ENCODE measurements around the gene RGS10.

RGS10 gene

DNA sequence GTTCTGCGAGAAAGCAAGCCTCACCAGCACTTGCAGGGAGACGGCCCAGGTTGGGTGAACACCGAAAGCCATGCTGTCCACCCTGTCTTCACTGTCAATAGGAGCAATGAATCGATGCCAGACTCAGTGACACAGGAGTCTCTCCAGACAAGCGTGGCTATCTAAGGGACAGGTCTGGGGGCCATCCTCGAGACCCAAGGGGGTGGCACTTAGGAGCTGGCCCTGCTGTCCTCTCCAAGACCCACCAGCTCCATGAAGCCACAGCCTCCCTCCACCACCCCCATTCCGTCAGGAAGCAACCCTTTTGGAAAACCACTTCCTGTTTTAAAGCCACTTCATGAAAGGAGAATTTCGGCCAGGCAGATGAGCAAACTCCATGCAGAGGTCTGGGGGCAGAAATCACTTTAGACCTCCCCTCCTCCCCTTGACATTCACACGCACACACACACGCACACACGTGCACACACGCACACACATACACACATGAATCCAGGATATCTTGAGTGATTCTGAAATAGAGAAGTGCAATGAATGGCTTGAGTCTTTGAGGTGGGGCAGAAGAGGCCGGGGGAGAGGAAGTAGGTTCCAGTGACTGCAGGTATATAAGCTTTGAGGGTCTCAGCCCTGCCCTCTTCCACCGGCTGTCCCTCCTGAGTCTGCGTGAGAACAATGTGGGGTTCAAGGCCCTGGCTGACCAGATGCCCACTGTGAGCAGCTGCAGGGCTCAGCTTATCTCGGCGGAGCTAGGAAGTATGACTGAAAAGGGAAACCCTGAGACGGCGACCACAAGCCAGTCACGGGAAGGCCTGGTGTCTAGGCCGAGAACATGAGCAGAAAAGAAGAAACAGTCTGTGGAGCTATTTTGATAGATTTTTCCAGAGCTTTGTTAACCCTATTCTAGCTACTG, 25.0 kb downstream of the RGS10 start:
- FAIRE-seq: no peak

DNA sequence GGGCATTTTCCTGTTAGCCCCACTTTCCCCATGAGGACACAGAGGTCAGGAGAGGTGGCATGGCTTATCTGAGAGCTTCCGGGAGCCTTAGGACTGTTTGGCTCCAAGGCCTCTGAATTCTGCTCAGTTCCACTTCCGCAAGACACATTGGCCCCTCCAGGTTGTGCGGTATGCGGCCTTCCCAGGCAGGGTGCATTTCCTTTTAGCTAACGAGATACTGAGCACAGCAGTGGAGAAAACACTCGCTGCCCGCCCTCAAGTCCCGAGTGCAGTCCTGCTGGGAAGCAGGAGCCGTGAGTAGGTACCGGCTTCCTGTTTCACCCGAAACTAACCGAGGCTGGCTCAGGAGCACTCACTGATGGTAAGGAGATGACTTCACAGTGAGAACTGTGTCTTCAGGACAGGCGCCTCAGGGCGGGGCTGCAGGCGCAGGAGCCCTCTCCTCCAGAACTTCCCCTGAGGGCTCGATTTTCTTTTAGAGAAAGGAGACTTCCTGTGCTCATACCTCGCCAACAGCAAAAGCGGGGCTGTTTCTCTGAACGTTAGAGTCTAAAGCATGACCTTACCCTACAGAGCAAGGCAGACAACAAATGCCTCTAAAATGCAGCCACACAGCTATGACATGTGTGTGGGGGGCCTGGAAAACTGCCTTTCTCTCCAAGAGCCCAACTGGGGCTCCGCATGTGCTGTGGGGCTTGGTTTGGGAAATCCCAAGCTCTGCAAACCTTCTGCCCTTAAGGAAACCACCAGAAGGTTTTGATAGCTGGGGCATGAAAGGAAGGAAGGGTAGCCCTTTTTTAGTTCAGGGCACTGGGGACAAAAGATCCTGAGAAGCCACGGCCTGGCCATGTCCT, 25.9 kb downstream of the RGS10 start:
- no peak for FAIRE-seq

DNA sequence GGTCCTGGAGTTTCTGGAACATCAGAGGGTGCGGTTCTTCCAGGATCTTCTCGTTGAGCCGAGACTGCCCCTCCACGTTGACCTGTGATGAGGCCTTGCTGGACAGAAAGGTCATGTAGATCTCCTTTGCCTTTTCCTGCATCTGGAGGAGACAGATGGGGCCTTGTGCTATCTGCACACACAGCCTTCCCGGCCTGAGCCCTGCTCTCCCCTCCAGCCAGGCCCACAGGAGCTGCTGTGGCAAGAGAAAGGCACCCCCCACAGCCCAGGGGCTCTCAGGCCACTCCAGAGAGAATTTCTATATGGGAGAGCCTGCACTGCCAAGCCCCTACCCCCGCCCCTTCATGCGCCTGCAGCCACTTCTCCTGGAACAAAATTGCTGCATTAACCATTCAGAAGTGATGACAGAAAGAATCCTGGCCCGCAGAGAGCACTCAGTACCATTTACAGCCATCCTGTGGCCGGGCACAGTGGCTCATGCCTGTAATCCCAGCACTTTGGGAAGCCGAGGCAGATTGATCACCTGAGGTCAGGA, 26.9 kb downstream of the RGS10 start:
- no peak for FAIRE-seq

DNA sequence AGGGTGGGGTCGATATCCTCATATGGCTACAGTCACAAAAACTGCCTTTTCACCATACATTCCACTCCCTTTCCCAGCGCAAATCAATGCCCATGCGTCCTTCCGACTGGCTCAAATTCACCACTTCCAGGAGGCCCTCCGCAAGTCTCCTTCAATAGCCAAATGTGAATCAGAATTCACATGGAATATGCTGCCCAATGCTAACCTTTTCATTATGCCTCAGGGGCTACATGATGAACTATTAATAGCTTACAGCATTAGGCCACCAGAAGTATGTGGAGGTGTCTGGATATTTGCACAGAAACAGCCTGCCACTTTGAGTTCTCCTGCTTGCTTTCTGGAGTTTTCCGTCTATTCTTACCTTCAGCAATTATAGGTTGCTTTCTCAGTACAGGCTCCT, 27.7 kb downstream of the RGS10 start:
- no peak for FAIRE-seq

DNA sequence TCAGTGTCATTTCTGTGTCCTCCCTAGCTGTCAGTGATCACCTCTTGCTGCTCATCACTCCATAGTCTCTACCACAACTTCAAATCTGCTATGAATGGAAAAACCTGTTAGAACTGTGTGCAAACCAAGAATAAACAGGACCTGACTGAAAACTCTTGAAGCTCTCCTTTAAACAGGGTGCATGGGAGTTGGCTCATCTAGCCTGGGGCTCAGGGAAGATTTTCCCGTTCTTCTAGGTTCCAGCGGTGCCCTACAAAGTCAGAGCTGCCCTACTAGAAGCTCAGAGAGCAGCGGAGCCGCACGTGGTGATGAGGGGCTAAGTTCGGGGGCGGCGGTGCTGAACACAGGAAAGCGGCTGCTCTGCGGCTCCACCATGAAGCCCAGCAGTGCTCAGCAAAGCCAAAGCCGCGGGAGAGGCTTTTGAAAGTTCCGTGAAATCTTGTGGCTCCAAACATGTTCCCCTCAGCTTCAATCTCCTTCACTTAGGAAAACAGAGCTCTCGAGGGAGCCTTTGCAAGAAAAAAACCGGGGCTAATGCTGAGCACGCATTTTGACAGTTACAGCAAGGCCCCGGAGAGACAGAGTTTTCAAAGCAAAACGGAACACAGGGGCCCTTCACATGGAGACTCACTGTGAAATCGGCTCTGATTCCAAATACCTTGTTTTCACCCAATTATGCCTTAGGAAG, 30.5 kb downstream of the RGS10 start:
- FAIRE-seq: no peak

DNA sequence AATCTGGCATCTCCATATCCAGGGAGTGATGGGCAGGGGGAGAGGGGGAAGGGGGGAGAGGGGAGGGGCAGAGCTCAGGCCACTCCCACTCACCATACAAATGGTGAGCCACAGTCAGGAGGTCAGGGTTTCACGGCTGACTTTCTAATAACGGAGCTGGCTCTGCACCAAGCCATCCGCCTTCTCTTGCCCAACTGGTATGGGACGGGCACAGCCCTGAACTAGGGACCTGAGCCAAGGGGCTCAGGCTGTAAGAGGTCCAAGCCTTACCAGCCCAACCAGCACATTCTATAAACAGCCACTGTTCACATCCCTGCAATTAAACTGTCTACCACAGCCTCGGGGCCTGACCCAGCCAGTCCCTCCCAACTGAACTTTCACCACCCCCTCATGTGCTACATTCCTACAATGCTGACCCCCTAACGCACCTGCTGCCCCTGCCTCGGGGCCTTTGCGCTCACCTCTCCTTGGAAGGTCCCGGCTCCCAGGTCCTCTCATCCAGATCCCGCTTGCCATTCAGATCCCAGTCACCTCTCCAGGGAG, 32.5 kb downstream of the RGS10 start:
- no peak for FAIRE-seq

DNA sequence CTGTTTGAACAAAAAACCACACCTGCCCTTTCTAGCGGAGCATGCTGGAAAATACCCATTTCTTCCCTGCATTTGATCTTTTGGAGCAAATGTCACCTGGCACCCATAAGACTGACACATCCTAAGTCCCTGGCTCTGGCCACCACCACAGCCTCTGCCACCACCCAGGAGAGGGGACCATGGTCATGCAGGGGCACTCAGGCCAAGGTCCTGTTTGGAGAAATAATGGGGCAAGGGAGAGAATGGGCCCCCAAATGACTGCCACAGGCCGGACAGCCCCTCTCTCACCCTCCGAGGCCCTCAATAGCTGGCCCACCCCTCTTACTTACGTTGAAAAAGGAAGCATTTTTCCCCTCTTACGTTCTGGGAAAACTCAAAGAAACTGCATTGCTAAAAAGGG, 35.4 kb downstream of the RGS10 start:
- FAIRE-seq: no peak

DNA sequence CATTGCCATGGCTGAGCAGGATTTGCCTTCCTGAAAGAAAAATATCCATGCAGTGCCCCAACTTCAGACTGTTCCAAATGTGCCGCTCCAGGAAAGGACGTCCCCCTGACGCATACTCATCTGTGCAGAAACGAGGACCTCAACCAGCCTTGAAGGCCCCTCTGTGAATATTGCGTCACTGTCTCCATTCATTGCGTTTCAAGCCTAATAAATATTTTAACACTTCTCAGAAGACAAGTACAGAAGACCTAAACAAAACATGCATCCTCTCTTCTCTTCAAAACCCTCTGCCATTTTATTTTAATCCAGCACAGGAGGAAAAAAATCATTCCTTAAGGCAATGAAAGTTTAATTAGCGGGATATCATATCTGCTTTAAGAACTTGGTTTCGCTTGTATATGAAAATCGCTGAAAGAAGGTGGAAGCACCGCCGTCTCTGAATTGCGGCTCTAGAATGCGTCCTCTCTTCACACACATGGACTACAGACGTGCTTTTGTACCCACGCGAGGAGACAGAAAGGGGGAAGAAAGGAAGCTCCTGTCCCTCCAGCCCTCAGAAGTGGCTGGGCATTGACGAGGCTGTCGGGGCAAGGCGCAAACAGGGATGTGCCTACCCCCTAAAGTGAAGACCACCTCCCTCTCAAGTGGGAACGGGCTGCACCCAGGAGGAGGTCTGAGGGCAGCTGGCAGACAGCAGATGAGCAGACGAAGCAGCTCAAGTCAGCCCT, 36.8 kb downstream of the RGS10 start:
- FAIRE-seq: no peak

DNA sequence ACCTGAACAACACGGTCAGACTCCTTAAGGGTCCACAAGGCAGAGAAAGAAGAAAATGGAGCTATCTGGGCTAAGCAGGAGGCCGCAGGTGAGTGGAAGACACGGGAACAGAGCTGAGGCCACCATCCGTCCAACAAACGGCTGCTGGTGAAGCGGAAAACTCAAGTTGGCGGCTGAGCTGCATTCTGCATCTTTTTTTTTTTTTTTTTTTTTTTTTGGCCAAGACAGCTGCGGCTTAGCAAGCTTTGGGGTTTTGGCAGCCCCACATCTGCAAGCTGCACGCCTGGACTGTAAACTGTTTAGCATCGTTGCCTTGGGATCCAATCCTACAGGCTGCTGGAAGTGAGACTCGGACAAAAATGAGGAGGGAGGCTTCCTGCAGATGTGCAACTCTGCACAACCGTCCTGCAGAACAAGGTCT, 37.4 kb downstream of the RGS10 start:
- no peak for FAIRE-seq

DNA sequence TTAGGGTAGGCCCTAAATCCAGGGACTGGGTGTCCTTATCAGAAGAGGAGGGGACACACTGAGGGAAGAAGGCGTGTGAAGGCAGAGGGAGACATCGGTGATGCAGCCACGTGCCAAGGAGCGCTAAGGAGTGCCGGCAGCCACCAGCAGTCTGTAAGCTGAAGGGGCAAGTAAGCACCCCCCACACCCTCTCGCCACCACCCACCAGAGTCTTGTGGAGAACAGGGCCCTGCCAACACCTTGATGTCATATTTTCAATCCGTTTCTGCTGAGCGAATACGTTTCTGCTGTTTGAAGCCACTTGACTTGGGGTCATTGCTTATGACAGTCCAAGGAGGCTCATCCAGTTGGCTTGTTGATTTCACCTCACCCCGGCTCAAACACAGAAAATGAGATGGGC, 37.9 kb downstream of the RGS10 start:
- FAIRE-seq: no peak

DNA sequence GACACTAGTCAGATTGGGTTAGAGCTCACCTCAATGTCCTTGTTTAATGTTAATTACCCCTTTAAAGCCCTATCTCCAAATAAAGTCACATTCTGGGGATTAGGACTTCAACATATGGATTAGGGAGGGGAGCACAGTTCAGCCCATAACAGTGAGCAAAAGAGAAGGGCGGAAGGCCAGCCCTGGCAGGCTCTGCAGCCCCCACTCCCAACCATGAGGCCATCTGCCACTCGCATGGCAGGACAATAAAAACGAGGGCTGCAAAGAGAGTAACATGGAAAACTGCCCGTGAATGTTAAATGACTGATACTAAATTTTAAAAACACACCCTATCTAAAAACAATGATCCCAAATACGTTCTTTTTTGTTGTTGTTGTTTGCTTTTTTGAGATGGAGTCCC, 38.7 kb downstream of the RGS10 start:
- no peak for FAIRE-seq

DNA sequence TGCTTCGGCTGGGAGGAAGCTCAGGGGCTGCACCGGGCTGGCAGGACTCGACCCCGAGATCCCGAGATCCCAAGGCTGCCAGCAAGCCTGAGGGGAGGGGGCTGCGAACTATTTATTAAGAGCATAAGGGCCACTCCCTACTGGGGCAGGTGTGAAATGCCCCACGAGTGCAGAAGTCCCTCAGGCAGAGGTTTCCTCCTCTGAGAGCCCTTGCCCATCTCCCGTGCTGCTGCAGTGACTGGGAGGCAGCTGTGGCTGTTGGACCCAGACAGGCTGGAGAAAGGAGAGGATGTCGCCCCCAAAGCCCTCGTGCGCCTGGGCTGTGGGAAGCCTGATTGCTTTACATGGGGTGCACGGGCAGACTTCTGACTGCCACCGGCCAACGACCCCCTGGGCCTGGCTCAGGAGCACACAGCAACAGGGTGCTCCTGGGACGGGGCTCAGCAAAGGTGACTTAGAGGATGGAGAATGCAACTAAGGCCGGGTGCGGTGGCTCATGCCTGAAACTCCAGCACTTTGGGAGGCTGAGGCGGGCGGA, 39.8 kb downstream of the RGS10 start:
- no peak for FAIRE-seq

DNA sequence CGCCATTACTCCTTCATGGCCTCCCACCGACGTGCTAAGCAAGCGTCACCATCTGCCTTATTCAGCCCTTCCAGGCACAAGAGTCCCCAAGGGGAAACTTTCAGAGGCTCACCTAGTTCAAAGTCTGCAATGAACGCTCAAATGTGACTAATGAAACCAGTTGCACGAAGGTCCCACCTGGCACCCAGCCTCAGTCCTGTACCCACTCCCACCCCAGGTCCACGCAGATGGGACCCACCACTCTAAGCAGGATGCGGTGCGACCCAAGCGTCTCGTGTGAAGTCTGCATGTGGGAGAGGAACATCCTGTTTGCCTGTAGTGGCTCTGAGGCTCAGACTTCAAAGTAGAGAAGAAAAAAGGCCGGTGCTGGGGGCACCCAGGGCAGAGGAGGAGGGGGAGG, 40.3 kb downstream of the RGS10 start:
- FAIRE-seq: no peak

DNA sequence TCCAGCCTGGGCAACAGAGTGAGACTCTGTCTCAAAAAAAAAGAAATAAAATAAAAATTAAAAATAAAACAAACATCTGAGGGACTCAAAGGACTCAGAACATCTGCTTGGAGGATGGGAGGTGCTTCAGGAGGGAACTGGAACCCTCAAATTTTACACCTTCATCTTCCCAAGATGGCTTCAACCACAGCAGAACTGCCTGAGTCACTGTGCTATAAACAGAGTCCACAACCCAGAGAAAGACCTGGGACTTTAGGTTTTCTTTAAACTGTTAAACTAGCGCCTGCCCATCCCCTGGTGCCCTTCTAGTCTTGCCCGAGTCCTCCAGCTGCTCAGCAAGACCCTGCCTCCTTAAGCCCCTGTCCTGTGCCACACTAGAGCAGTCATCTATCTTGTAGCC, 40.8 kb downstream of the RGS10 start:
- FAIRE-seq: no peak

DNA sequence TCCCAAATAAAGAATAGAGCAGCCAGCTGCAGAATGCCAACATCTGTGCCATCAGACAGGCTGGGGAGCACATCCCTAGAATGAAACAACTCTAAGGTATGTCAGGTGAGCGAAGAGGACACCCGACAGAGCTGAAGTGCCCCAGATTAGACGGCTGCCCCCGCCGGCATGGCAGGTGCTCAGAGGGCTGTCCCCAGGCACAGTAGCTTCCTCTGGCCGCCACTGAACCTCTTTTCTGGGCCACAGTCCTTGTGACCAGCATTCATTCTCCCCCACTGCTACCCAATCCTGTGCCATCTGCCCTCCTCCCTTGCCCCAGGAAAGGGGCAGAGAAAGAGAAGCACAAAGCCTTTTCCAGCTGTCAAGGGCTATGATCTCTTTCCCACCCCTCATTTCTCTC, 41.7 kb downstream of the RGS10 start:
- no peak for FAIRE-seq

DNA sequence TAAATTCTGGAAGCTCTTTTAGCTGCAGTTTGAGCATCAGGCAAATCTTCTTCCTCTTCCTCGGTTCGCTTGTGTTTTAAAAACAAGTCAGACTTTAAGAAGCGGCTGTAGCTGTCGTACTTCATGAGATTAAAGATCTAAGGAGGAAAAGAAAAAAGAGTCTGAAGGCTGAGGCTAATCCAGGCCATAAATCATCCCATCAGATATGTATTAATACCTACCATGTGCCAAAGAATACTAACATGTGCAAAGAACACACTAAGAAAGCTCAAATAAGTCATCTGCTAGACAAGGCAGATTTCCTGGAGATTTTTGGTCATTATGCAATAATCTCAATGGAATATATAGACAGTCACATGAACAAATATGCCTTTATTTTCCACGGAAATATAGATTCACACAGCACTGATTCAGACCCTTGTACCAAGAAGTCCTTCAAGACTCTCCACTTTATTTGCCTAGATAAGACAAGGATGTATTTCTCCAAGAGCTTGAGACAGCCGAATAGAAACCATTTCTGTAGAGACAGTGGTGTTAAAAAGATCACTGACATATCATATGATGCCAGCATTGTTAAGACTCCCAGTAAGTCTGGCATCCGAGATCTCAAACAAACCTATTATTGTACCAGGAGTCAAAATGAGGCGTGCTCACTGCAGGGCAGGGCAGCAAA, 42.3 kb downstream of the RGS10 start:
- no peak for FAIRE-seq

DNA sequence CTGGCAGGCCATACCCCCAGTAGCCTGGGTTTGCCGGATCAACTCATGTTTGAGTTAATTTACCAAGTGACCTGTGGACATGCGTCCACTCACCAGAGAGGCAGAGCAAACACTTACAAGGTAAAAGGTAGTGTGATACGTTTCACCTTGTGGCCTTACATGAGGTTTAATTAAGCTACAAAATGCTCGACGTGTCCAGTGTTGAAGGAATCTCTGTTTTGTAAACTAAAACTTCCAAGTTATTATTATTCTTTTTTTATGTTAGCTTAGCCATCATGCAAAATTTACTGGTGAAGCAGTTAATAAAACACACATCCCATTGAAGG, 42.9 kb downstream of the RGS10 start:
- FAIRE-seq: no peak

DNA sequence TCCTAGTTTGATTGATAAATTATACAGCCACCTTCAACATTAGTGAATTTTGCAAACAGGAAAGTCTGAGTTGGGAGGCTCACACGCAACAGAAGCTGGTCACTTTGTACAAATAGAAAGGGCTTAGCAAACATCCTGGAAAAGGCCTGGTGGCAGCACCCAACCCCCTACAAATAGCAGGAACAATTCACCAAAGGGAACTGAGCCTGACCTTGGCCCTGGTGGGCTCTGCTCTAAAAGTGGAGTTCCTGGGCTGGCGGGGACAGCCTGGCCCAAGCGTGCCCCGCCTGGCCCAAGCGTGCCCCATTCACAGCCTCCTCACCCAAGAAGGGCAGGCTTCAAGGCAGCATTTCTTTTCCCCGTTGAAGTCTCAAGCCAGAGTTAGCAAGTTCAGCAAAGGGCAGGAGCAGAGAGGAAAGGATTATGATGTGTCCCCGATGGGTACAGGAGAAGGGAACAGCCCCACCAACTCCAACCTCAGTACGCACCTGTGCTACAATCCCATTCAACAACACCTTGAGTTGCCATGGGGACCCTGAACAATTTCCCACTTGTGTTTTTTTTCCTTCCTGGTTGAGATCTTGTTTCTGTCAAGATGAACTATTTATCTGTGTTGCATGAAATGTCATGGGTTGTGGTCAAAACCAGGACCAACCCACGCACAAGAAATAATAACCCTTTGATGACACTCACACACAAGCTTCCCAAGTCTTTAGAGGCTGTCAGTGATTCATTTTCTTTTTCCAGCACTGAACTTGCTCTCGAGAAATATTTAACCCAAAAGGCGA, 43.4 kb downstream of the RGS10 start:
- FAIRE-seq: no peak

DNA sequence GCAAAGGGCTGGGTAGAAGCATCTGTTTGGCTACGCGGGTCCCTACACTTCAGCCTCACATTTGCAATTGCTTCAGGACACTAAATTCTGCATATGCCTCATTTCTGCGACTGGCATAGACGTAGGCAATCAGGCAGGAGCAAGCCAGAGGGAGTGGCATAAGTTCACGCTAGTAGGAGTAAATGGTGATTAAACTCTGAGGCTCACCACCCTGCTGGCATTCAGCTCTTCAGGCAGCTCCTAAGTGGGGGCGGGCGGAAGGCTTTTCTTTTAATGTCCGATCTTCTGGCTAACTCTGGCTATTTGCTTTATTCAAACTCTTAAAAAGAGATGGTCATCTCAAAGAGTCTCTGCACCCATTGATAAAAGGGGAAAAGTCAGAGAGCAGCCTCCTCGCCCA, 45.3 kb downstream of the RGS10 start:
- no peak for FAIRE-seq

DNA sequence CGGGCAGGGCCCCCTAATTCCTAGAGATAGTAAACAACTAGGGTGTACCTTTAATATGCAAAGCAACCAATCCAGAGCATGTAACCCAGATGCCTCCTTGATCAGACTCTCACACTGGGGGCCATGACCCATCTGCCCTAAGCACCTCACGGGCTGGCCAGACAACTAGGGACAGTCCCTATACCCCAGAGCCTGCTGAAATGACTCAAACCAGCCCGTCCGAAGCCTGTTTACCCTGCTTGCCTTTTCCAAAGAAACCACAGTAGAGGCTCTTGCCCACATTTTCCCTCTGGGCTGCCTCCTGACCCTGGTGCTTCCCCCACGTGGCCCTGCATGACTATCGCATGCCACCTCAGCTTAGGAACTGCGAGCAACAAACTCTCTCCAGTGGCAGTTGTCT, 46.2 kb downstream of the RGS10 start:
- FAIRE-seq: no peak

DNA sequence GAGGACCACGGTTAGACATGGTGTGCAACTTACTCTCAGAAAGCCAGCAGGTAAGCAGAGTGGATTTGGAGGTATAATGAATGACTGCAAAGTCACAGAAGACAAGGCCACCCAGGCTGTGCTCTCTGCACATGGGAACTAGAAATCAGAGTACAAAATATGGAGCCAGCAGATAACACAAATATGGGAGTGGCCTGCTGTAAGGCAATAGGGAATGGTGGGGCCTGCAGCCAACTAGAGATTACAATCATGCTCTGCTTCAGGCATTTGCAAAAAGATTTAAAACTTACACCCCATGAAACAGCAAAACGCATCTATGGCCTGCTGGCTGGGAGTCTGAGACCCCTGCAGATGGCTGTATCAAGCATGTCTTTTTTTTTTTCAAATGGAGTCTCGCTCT, 47.0 kb downstream of the RGS10 start:
- no peak for FAIRE-seq
